KOPT-K1 (cell line): Measurements from ENCODE around the gene MAP2K7.
"Not testable (repeated sequence)": the region's sequence is repeated elsewhere in the genome, so short reads cannot be mapped to it uniquely, and the experiment has no call there.

Experiments
- H3K27ac ChIP-seq: fragments of 200-600 bp; sonication (generic); 2 replicates; pipeline ENCODE4 v1.5.1; 2016; ENCODE audit warnings: antibody characterized with exemption, mild to moderate bottlenecking, low read depth, low read length; ENCODE audit not compliant: poor library complexity, severe bottlenecking
- H3K36me3 ChIP-seq: fragments of 200-600 bp; sonication (generic); 2 replicates; pipeline ENCODE4 v1.5.1; 2017; ENCODE audit warnings: antibody characterized with exemption, mild to moderate bottlenecking, low read length, moderate library complexity; ENCODE audit not compliant: insufficient read depth
- H3K9me3 ChIP-seq: fragments of 200-600 bp; sonication (generic); 2 replicates; pipeline ENCODE4 v1.5.1; 2017; ENCODE audit warnings: antibody characterized with exemption, low read length, mild to moderate bottlenecking; ENCODE audit not compliant: insufficient read depth, poor library complexity, severe bottlenecking

MAP2K7 gene

DNA sequence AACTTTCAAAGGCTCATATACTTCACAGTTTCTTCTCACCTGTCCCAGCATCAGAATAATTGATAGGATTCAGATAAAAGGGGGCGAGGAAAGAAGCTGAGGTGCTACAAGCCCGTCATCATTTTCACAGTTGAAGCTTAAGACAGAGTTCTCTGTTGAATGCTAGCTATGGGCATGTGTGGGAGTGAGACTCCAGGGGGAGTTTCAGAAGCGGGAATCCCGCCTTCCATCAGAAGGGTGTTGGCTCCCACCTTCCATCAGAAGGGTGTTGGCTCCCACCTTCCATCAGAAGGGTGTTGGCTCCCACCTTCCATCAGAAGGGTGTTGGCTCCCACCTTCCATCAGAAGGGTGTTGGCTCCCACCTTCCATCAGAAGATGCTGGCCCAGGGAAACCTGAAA, 57.4 kb downstream of the MAP2K7 start:
- H3K9me3 ChIP-seq, H3K27ac ChIP-seq: not testable (repeated sequence)
- peaks cover 87% of the 10 kb centered on the region for H3K36me3 ChIP-seq

DNA sequence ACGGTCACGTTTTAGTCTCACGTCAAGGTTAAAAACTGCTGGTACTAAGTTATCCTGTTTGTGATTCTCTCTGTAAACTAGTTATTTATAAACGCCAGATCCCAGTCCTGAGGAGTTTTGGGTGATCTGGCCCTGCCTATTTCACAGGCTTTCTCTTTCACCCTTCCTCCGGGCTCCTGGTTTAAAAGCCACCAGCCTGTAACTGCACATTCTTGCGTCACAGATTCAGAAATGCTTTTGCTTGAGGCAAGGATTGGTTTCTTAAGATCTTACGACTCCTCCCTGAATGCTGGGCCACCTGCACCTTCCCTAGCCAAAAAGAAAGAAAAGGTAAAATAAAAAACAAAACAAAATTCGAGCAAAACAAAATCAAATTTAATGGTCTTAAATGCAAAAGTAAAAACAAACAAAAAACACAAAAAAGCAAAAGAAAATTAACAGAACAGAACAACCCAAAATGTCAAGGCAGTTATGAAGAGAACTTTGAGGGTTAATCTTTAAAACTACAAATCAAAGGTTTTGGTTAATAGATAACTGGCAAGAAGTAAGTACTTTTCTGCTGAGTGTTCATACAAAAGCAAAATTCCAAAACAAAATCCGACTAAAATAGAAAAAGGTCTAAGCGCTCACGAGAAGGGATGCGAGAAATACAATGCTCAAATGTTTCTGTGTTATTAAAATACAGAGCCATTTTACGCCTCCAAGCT, 58.4 kb downstream of the MAP2K7 start:
- Histone ChIP-seq H3K36me3 (peaks cover 97% of the 10 kb centered on the region), H3K27ac (no peak overlapping the region), H3K9me3 (no peaks in the 10 kb centered on the region)

DNA sequence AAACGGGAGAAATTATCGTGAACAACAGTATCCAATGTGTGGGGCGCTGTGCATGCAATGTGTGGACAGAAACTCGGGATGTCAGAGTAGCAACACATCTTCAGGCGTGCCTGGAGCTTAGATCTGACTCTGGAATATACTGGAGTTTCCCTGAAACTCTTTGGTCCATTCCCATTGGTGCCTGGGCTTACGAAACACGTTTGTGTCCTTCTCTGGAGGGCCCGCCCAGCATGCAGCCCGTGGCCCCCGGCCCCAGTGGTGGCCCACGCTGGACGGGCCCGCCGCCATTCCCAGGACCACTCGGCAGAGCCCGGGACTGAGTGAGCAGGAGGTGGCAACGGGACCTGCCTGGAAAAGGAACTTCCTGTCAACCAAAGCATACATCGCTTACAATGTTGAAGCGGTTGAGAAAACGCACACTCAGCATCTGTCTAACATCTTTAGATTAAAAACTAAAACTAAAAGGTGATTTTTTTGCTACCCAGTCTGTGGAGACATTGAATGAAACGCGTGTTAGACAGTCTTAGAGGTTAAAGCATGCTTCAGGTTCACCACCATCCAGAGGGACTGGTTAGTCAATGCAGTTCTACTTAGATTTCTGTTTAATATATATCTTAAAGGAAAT, 59.1 kb downstream of the MAP2K7 start:
- H3K27ac ChIP-seq: no peak overlapping the region
- H3K36me3 ChIP-seq: peaks cover 100% of the 10 kb centered on the region
- H3K9me3 ChIP-seq: no peaks in the 10 kb centered on the region

DNA sequence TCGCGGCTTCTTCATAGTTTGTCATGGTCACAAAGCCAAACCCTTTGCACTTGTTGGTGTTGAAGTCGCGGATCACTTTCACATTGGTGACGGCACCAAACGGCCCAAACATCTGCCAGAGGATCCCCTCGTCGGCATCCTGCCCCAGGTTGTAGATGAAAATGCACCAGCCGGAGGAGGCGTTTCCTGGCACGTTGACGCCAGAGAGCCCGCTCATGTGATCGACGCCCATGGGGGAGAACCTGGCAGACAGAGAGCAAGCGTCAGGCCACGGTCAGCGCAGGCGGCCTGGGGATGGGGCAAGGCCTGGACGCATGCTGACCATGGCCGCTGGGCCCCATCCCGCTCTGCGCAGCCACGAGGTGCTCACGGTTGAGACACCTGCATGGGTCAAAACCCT, 59.9 kb downstream of the MAP2K7 start:
- Histone ChIP-seq H3K27ac (no peak overlapping the region), H3K9me3 (no peaks in the 10 kb centered on the region), H3K36me3 (peaks cover 100% of the 10 kb centered on the region)
